GM12878 (cell line): ENCODE data around the gene INTS6. TPM values are rescaled to one million over a fixed set of nuclear protein-coding genes. Genes with fewer than 3 reads are reported as not detected.
A peak's percentile ranks its signal among the peaks of the same experiment; 100 is the strongest.

Experiments
- ATAC-seq: fragments of 200-7000 bp; cut with Tn5 transposase; 3 replicates; pipeline ENCODE4 v1.9.1; 2020; ENCODE audit warnings: mild to moderate bottlenecking, moderate library complexity
- BruUV-seq: library from RNA; stranded (reverse); fragments of 400-500 nt; replicated peaks from 2 replicates; lab custom pipeline; 2021; lab: Mats Ljungman, UMichigan
- CTCF ChIA-PET: fragments of 300-600 bp; sonication (Branson Sonifier 250); formaldehyde crosslinking; extraction: SDS; loops from one replicate; lab custom pipeline; 2021; ENCODE audit warnings: inconsistent platforms; lab: Yijun Ruan, JAX
- POLR2A ChIA-PET: fragments of 350-600 bp; formaldehyde crosslinking; extraction: SDS; loops from one replicate; lab custom pipeline; 2021; ENCODE audit warnings: inconsistent platforms; lab: Charles Lee
- RAD21 ChIA-PET: fragments of 300-600 bp; sonication (Branson Sonifier 250); formaldehyde crosslinking; loops from one replicate; lab custom pipeline; 2023; ENCODE audit warnings: antibody characterized with exemption; ENCODE audit not compliant: unreplicated experiment; lab: Charles Lee
- SMC1A ChIA-PET: fragments of 300-600 bp; sonication (Branson Sonifier 250); formaldehyde crosslinking; loops from one replicate; lab custom pipeline; 2023; ENCODE audit not compliant: unreplicated experiment, uncharacterized antibody; lab: Charles Lee
- DNase-seq: peaks from one replicate; pipeline ENCODE4 v3.0.0-alpha.2; 2011; ENCODE audit warnings: low read depth, low spot score
- FAIRE-seq: peaks from 3 replicates; lab custom pipeline; 2011; peaks lifted over from hg19 to GRCh38; lab: Jason Lieb, UNC
- H2AFZ ChIP-seq: 2 replicates; pipeline ENCODE4 v1.6.0; 2011; ENCODE audit warnings: low read depth, low read length, control low read depth; ENCODE audit not compliant: control insufficient read depth
- H3K27ac ChIP-seq: 2 replicates; pipeline ENCODE4 v1.5.1; 2011; ENCODE audit warnings: control low read depth; ENCODE audit not compliant: control insufficient read depth, insufficient read depth
- H3K27me3 ChIP-seq, 2 experiments: replicated peaks in 1 of 2; 2 replicates each; pipeline versions ENCODE4 v1.6.0 to v1.6.1; 2011; ENCODE audit warnings: low read length in 1 of 2; ENCODE audit not compliant: control insufficient read depth in 2 of 2, insufficient read depth in 2 of 2
- H3K36me3 ChIP-seq, 2 experiments: 2 replicates each; pipeline ENCODE4 v1.5.1; 2011; ENCODE audit warnings: low read length in 1 of 2; ENCODE audit not compliant: control insufficient read depth in 2 of 2, insufficient read depth in 2 of 2
- H3K4me1 ChIP-seq: 2 replicates; pipeline ENCODE4 v1.6.1; 2011; ENCODE audit warnings: mild to moderate bottlenecking, low read length, moderate library complexity, mixed read lengths; ENCODE audit not compliant: control insufficient read depth, insufficient read depth
- H3K4me2 ChIP-seq: 2 replicates; pipeline ENCODE4 v1.6.0; 2011; ENCODE audit warnings: control low read depth; ENCODE audit not compliant: control insufficient read depth, insufficient read depth
- H3K4me3 ChIP-seq: fragments of 200-600 bp; sonication (generic); 2 replicates; pipeline ENCODE4 v1.5.1; 2016
- H3K79me2 ChIP-seq: 2 replicates; pipeline ENCODE4 v1.6.0; 2011; ENCODE audit warnings: low read length; ENCODE audit not compliant: control insufficient read depth, insufficient read depth
- H3K9ac ChIP-seq: 2 replicates; pipeline ENCODE4 v1.8.0; 2011; ENCODE audit warnings: low read length, control low read depth, mixed read lengths; ENCODE audit not compliant: control insufficient read depth, insufficient read depth
- H3K9me3 ChIP-seq: replicated peaks from 3 replicates; pipeline ENCODE4 v1.5.1; 2011; ENCODE audit warnings: mild to moderate bottlenecking, low read length; ENCODE audit not compliant: control insufficient read depth, insufficient read depth
- H4K20me1 ChIP-seq: 2 replicates; pipeline ENCODE4 v1.6.0; 2011; ENCODE audit not compliant: control insufficient read depth, insufficient read depth
- HDGF ChIP-seq: fragments of 450-650 bp; IDR thresholded peaks from 2 replicates; pipeline ENCODE4 v1.6.1; 2016; ENCODE audit warnings: antibody characterized with exemption
- PAX8 ChIP-seq: fragments of 450-650 bp; IDR thresholded peaks from 2 replicates; pipeline ENCODE4 v1.6.1; 2017; ENCODE audit warnings: mild to moderate bottlenecking, moderate library complexity
- WGBS: methylation state at CpG from one replicate; pipeline ENCODE4 v1.1.6; 2016; ENCODE audit warnings: low lambda C conversion rate; ENCODE audit not compliant: insufficient replicate concordance, insufficient coverage; ENCODE audit errors: missing lambda C conversion rate; 5-methylcytosine and 5-hydroxymethylcytosine counted together
- in situ Hi-C: fragments of 300-500 bp; cut with MboI; formaldehyde crosslinking; loops from 9 replicates; pipeline ENCODE4 v1.14.3; 2018; ENCODE audit warnings: mixed read lengths
- intact Hi-C: fragments of 100-400 bp; cut with micrococcal nuclease; formaldehyde crosslinking; loops from one replicate; pipeline ENCODE4 v1.14.2; 2022; ENCODE audit not compliant: unreplicated experiment
- polyA plus RNA-seq, 11 experiments: library from polyadenylated mRNA; depleted of rRNA in 4 of 11; unstranded in 6 of 11; stranded (reverse) in 5 of 11; fragments of >200 nt; fragmentation: Nextera tagmentation in 4 of 11; fragmentation: Illumina TruSeq in 1 of 11; extraction: Ambion mirVana in 4 of 11; extraction: Trizol in 1 of 11; gene quantifications; 1 replicate in 1 of 11; 2 replicates in 10 of 11; pipeline versions ENCODE4 v1.2.1 to v1.2.3, GENCODE V29; 2011 to 2016; ENCODE audit warnings: inconsistent platforms in 2 of 11, missing spikeins in 2 of 11, low read depth in 1 of 11
- total RNA-seq, 4 experiments: library from RNA; depleted of rRNA in 3 of 4; stranded (reverse); fragments of >200 nt in 3 of 4; fragmentation: Illumina TruSeq in 1 of 4; extraction: Trizol in 1 of 4; gene quantifications; 2 replicates each; pipeline versions ENCODE4 v1.2.1 to v1.2.3, GENCODE V29; 2013 to 2021
- TF ChIP-seq, protein P1 (sequence below), 3 experiments: IDR thresholded peaks in 2 of 3; conservative IDR thresholded peaks in 1 of 3; 2 replicates each; pipeline ENCODE4 v1.5.1; 2011; ENCODE audit warnings: low read depth in 3 of 3, low read length in 3 of 3, mild to moderate bottlenecking in 3 of 3, control low read depth in 2 of 3, moderate library complexity in 2 of 3, inconsistent platforms in 1 of 3, mixed read lengths in 1 of 3; ENCODE audit not compliant: control insufficient read depth in 2 of 3, insufficient read depth in 1 of 3; ENCODE audit errors: extremely low read depth in 1 of 3
- TF ChIP-seq, protein P2 (sequence below): fragments of 450-650 bp; IDR thresholded peaks from 2 replicates; pipeline ENCODE4 v1.6.1; 2017; ENCODE audit warnings: borderline replicate concordance

INTS6 gene
- total and polyA plus RNA-seq, 10 of the 15 experiments (the other 5 are each of a cell fraction or from before 2014, with no cell fraction given) = 7.2 to 57.7 (median 30.9) TPM

DNA sequence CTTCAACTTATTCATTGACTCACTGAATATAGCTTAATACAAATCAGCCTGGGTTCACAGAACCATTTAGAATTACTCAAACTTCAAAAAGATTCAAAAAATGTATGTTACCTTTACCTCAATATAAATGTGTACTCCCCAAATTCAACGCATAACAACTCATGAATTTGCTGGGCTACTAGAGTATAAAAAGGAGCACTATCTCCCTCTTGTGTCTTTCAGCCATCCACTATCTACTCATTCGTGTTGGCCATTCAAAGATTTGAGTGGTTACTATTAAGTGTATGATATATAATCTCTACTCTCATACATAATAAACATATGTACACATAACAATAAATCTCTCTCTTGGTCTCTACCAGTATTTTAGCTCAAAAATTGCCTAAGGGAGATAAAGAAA, 20.3 kb downstream of the INTS6 start:
- POLR2A ChIA-PET = no interaction called here
- SMC1A ChIA-PET = interaction anchor here (0.7 to 3.9 kb wide), 9 partner anchors 9 to 382 kb away, joined by 3 to 31 read pairs (median 3); no protein-coding TSS in a partner anchor
- Histone ChIP-seq H3K9ac (no peak overlapping the region), H3K9me3 (no peaks in the 10 kb centered on the region), H3K4me2 (no peak overlapping the region), H4K20me1 (no peaks in the 10 kb centered on the region), H3K4me3 (no peak overlapping the region), H3K36me3 (peaks cover 0 to 16% of the 10 kb centered on the region in 2 experiments; a peak in 1 of 4 replicates), H3K27me3 (no peaks in the 10 kb centered on the region), H3K4me1 (no peaks in the 10 kb centered on the region), H3K79me2 (peaks cover 7% of the 10 kb centered on the region), H2AFZ (no peak overlapping the region), H3K27ac (no peak overlapping the region)
- CTCF ChIA-PET = interaction anchor here (0.7 to 4.3 kb wide), 8 partner anchors 10 to 363 kb away, joined by 3 to 100 read pairs (median 4); no protein-coding TSS in a partner anchor
- FAIRE-seq (no peak), DNase-seq (no peak), ATAC-seq (no peak)
- intact Hi-C loops = no loop called here
- 100% methylated on average over 2 of the region's 2 CpGs for WGBS
- no TSS peak for BruUV-seq
- TF ChIP-seq, protein P1, sequence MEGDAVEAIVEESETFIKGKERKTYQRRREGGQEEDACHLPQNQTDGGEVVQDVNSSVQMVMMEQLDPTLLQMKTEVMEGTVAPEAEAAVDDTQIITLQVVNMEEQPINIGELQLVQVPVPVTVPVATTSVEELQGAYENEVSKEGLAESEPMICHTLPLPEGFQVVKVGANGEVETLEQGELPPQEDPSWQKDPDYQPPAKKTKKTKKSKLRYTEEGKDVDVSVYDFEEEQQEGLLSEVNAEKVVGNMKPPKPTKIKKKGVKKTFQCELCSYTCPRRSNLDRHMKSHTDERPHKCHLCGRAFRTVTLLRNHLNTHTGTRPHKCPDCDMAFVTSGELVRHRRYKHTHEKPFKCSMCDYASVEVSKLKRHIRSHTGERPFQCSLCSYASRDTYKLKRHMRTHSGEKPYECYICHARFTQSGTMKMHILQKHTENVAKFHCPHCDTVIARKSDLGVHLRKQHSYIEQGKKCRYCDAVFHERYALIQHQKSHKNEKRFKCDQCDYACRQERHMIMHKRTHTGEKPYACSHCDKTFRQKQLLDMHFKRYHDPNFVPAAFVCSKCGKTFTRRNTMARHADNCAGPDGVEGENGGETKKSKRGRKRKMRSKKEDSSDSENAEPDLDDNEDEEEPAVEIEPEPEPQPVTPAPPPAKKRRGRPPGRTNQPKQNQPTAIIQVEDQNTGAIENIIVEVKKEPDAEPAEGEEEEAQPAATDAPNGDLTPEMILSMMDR (IDR thresholded peaks at IDR 0.05 in 2 of 3, conservative IDR thresholded peaks at IDR 0.05 in 1 of 3; ENCODE audit: control insufficient read depth in 2 of 3, extremely low read depth in 1 of 3, insufficient read depth in 1 of 3, low read depth in 3 of 3, low read length in 3 of 3) = 0 out of 6 replicates have a peak, but pooled peaks of 1 of the 3 experiments have one; percentile 12
- TF ChIP-seq PAX8 (no peak), HDGF (no peak)
- TF ChIP-seq, protein P2, sequence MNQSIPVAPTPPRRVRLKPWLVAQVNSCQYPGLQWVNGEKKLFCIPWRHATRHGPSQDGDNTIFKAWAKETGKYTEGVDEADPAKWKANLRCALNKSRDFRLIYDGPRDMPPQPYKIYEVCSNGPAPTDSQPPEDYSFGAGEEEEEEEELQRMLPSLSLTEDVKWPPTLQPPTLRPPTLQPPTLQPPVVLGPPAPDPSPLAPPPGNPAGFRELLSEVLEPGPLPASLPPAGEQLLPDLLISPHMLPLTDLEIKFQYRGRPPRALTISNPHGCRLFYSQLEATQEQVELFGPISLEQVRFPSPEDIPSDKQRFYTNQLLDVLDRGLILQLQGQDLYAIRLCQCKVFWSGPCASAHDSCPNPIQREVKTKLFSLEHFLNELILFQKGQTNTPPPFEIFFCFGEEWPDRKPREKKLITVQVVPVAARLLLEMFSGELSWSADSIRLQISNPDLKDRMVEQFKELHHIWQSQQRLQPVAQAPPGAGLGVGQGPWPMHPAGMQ = no peak
- in situ Hi-C loops = no loop called here
- RAD21 ChIA-PET = interaction anchor here (0.7 to 2.4 kb wide), 5 partner anchors 11 to 366 kb away, joined by 3 to 14 read pairs (median 4); no protein-coding TSS in a partner anchor
